ENCODE data around the gene SIRT5.

The SIRT5 gene

GRCh38 chr6:13557841-13558240 lies 16.6 kb upstream of the SIRT5 start:
- Histone ChIP-seq H3K4me1 (ENCODE audit: low read length) (no peaks in the 10 kb centered on the region), H3K9me2 (replicated peaks; ENCODE audit: insufficient read depth, low read length) (no peaks in the 10 kb centered on the region), H4K20me1 (ENCODE audit: insufficient read depth, low read length) (no peaks in the 10 kb centered on the region), H3F3A (ENCODE audit: insufficient read depth, low read length) (no peaks in the 10 kb centered on the region), H3K79me2 (ENCODE audit: low read length) (no peaks in the 10 kb centered on the region), H3K9ac (ENCODE audit: low read length) (no peak overlapping the region), H3K27ac (ENCODE audit: low read length) (no peak overlapping the region), H3K4me3 (ENCODE audit: low read length) (no peak overlapping the region), H3K9me3 (replicated peaks; ENCODE audit: insufficient read depth, low read length) (no peaks in the 10 kb centered on the region), H3K27me3 (replicated peaks; ENCODE audit: insufficient read depth, low read length) (no peaks in the 10 kb centered on the region), H2AFZ (ENCODE audit: low read length) (no peak overlapping the region), H3K36me3 (replicated peaks; ENCODE audit: insufficient read depth, low read length) (no peaks in the 10 kb centered on the region), H3K4me2 (ENCODE audit: low read depth, low read length) (no peak overlapping the region)
- DNase-seq = no peak
- no peak for TF ChIP-seq EZH2phosphoT487 (IDR thresholded peaks at IDR 0.05; ENCODE audit: low read length)

- no peak for DNase-seq
- H3K9me3 ChIP-seq (replicated peaks; ENCODE audit: insufficient read depth, low read length) = no peaks in the 10 kb centered on the region
- H3K27me3 ChIP-seq (replicated peaks; ENCODE audit: insufficient read depth, low read length) = no peaks in the 10 kb centered on the region
- H4K20me1 ChIP-seq (ENCODE audit: insufficient read depth, low read length) = no peaks in the 10 kb centered on the region
- H3K4me2 ChIP-seq (ENCODE audit: low read depth, low read length) = no peak overlapping the region
- no peak overlapping the region for H2AFZ ChIP-seq (ENCODE audit: low read length)
- TF ChIP-seq CTCF (IDR thresholded peaks at IDR 0.05; ENCODE audit: low read length) (no peak), EZH2phosphoT487 (IDR thresholded peaks at IDR 0.05; ENCODE audit: low read length) (no peak), EZH2 (optimal IDR thresholded peaks at IDR 0.05; ENCODE audit: low read depth, low read length) (no peak)
- H3K4me1 ChIP-seq (ENCODE audit: low read length) = no peaks in the 10 kb centered on the region
- no peak overlapping the region for H3K9ac ChIP-seq (ENCODE audit: low read length)
- H3F3A ChIP-seq (ENCODE audit: insufficient read depth, low read length) = no peaks in the 10 kb centered on the region
- H3K4me3 ChIP-seq (ENCODE audit: low read length) = no peak overlapping the region
- H3K36me3 ChIP-seq (replicated peaks; ENCODE audit: insufficient read depth, low read length) = no peaks in the 10 kb centered on the region
- H3K9me2 ChIP-seq (replicated peaks; ENCODE audit: insufficient read depth, low read length) = no peaks in the 10 kb centered on the region
- H3K79me2 ChIP-seq (ENCODE audit: low read length) = no peaks in the 10 kb centered on the region
- no peak overlapping the region for H3K27ac ChIP-seq (ENCODE audit: low read length)
These were observed 15.7 kb upstream of the SIRT5 start for GRCh38 chr6:13558718-13559117.

- TF ChIP-seq EZH2 (optimal IDR thresholded peaks at IDR 0.05; ENCODE audit: low read depth, low read length) = no peak
- TF ChIP-seq EZH2phosphoT487 (IDR thresholded peaks at IDR 0.05; ENCODE audit: low read length) = no peak
- TF ChIP-seq CTCF (IDR thresholded peaks at IDR 0.05; ENCODE audit: low read length) = no peak
- no peak for DNase-seq
- Histone ChIP-seq H3K4me1 (ENCODE audit: low read length) (no peaks in the 10 kb centered on the region), H3F3A (ENCODE audit: insufficient read depth, low read length) (no peaks in the 10 kb centered on the region), H3K9me2 (replicated peaks; ENCODE audit: insufficient read depth, low read length) (no peaks in the 10 kb centered on the region), H4K20me1 (ENCODE audit: insufficient read depth, low read length) (no peaks in the 10 kb centered on the region), H3K9me3 (replicated peaks; ENCODE audit: insufficient read depth, low read length) (no peaks in the 10 kb centered on the region), H3K4me2 (ENCODE audit: low read depth, low read length) (no peak overlapping the region), H3K36me3 (replicated peaks; ENCODE audit: insufficient read depth, low read length) (no peaks in the 10 kb centered on the region), H2AFZ (ENCODE audit: low read length) (0 out of 2 replicates have a peak overlapping the region, but pooled peaks have one; percentile 18), H3K27me3 (replicated peaks; ENCODE audit: insufficient read depth, low read length) (no peaks in the 10 kb centered on the region), H3K79me2 (ENCODE audit: low read length) (no peaks in the 10 kb centered on the region), H3K9ac (ENCODE audit: low read length) (no peak overlapping the region), H3K4me3 (ENCODE audit: low read length) (no peak overlapping the region), H3K27ac (ENCODE audit: low read length) (no peak overlapping the region)
These were observed 15.2 kb upstream of the SIRT5 start for GRCh38 chr6:13559251-13559650.

GRCh38 chr6:13559968-13560650 lies 14.3 kb upstream of the SIRT5 start:
- Histone ChIP-seq H3K27ac (ENCODE audit: low read length) (no peak overlapping the region), H4K20me1 (ENCODE audit: insufficient read depth, low read length) (no peaks in the 10 kb centered on the region), H3K9me2 (replicated peaks; ENCODE audit: insufficient read depth, low read length) (no peaks in the 10 kb centered on the region), H3K9ac (ENCODE audit: low read length) (no peak overlapping the region), H2AFZ (ENCODE audit: low read length) (no peak overlapping the region), H3K9me3 (replicated peaks; ENCODE audit: insufficient read depth, low read length) (no peaks in the 10 kb centered on the region), H3K79me2 (ENCODE audit: low read length) (no peaks in the 10 kb centered on the region), H3K4me3 (ENCODE audit: low read length) (no peak overlapping the region), H3F3A (ENCODE audit: insufficient read depth, low read length) (no peaks in the 10 kb centered on the region), H3K4me2 (ENCODE audit: low read depth, low read length) (no peak overlapping the region), H3K4me1 (ENCODE audit: low read length) (no peaks in the 10 kb centered on the region), H3K27me3 (replicated peaks; ENCODE audit: insufficient read depth, low read length) (no peaks in the 10 kb centered on the region), H3K36me3 (replicated peaks; ENCODE audit: insufficient read depth, low read length) (no peaks in the 10 kb centered on the region)
- no peak for DNase-seq
- TF ChIP-seq EZH2 (optimal IDR thresholded peaks at IDR 0.05; ENCODE audit: low read depth, low read length) = no peak
- TF ChIP-seq EZH2phosphoT487 (IDR thresholded peaks at IDR 0.05; ENCODE audit: low read length) = no peak
- no peak for TF ChIP-seq CTCF (IDR thresholded peaks at IDR 0.05; ENCODE audit: low read length)

All from MM.1S (cell line).